Measurements from ENCODE around the gene NFKBIE. TPM values are rescaled to one million over a fixed set of nuclear protein-coding genes. Genes with fewer than 3 reads are reported as not detected.

Gene NFKBIE
- total and polyA plus RNA-seq, 9 of the 15 experiments (the other 6 are each of a cell fraction or from before 2014, with no cell fraction given), result 2.1 to 16.4 (median 11.7) TPM

DNA sequence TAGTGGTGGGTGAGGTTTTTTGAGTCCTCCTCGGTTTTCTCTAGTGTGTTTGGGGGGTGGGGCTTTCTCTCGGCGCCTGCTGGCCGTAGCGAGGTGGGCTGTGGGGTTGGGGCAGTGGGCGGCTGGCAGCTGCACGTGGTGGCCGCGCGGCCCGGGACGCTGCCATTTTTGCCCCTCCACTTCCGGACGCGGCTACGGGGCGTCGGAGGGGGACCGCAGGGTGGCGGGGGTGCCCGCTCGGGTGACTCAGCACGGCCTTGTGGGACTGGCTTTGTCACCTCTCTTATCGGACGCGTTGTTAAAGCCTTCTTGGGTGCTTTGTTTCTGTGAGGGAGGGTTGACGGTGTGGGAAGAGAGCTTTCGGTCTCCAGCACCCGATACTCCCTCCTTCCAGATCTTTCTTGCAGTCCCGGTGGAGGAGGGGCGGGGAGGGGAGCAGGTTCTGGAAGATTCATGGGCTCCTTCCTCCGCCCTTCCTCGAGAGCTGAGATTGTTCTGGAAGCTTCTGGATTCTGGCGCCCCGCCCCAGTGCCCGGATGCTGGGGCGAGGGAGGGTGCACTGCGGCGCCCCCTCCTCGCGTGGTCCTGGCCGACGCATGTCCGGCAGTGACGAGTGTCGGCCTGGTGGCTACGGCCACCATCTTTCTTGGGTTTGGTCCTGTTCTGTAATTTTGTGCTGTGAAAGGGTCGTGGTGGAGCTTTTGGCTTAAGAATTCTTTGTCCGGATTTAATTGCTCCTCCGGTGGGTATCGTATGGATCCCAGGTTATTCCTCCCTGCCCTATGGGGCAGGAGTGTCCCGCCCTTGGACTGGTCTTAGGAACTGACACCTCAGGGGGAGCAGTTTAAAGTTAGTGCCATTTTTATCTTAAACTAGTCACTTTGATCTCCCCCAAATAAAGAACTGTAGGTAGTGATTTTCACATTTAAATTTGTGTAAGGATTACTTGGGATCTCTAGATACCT, 17.7 kb downstream of the NFKBIE start (continued):
- TF ChIP-seq CHD2 (IDR thresholded peaks at IDR 0.05; ENCODE audit: low read depth, low read length) (peak; percentile 18; the same call in 1 of the 2 replicates), NRF1 (conservative IDR thresholded peaks at IDR 0.05 in 1 of 2, IDR thresholded peaks at IDR 0.05 in 1 of 2) (peak; percentile 86 to 89), SIX5 (IDR thresholded peaks at IDR 0.05; ENCODE audit: borderline replicate concordance in 1 of 2, insufficient read depth in 1 of 2, low read depth in 1 of 2, low read length in 2 of 2) (0 out of 4 replicates have a peak, but pooled peaks have one; percentile 2 to 34), LARP7 (IDR thresholded peaks at IDR 0.05) (0 out of 2 replicates have a peak, but pooled peaks have one; percentile 2), SMAD3 (CRISPR knock-in tag; conservative IDR thresholded peaks at IDR 0.05) (peak; percentile 57; the same call in 1 of the 2 replicates), GTF2A2 (tag; IDR thresholded peaks at IDR 0.05) (no peak), MXI1 (IDR thresholded peaks at IDR 0.05; ENCODE audit: low read depth, low read length) (peak; percentile 91; the same call in 1 of the 2 replicates), SMARCB1 (IDR thresholded peaks at IDR 0.05; ENCODE audit: insufficient read length, low read depth) (no peak), POU5F1 (IDR thresholded peaks at IDR 0.05; ENCODE audit: borderline replicate concordance, low read depth, low read length, partially characterized antibody) (peak; percentile 69), EHMT2 (IDR thresholded peaks at IDR 0.05) (0 out of 2 replicates have a peak, but pooled peaks have one; percentile 62), ETV5 (CRISPR knock-in tag; IDR thresholded peaks at IDR 0.05; ENCODE audit: low read depth) (peak; percentile 97), RFX5 (IDR thresholded peaks at IDR 0.05; ENCODE audit: low read depth, low read length) (no peak), FIP1L1 (IDR thresholded peaks at IDR 0.05; ENCODE audit: low read depth, low read length, poor library complexity, severe bottlenecking) (peak; percentile 87), ZNF324 (CRISPR knock-in tag; IDR thresholded peaks at IDR 0.05) (no peak), FUS (optimal IDR thresholded peaks at IDR 0.05; ENCODE audit: low read depth, low read length) (peak; percentile 88), JUN (IDR thresholded peaks at IDR 0.05; ENCODE audit: borderline replicate concordance, low read depth, low read length) (peak; percentile 87), JUN (CRISPR knock-in tag; IDR thresholded peaks at IDR 0.05; ENCODE audit: borderline replicate concordance) (no peak), RCOR1 (IDR thresholded peaks at IDR 0.05; ENCODE audit: borderline replicate concordance in 1 of 2, low read depth in 2 of 2, low read length in 2 of 2) (peak; percentile 40 to 47; a peak in 1 of 4 replicates)
- TF ChIP-seq, protein P1, sequence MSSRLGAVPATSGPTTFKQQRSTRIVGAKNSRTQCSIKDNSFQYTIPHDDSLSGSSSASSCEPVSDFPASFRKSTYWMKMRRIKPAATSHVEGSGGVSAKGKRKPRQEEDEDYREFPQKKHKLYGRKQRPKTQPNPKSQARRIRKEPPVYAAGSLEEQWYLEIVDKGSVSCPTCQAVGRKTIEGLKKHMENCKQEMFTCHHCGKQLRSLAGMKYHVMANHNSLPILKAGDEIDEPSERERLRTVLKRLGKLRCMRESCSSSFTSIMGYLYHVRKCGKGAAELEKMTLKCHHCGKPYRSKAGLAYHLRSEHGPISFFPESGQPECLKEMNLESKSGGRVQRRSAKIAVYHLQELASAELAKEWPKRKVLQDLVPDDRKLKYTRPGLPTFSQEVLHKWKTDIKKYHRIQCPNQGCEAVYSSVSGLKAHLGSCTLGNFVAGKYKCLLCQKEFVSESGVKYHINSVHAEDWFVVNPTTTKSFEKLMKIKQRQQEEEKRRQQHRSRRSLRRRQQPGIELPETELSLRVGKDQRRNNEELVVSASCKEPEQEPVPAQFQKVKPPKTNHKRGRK (tag; IDR thresholded peaks at IDR 0.05), result no peak
- TF ChIP-seq, protein P2, sequence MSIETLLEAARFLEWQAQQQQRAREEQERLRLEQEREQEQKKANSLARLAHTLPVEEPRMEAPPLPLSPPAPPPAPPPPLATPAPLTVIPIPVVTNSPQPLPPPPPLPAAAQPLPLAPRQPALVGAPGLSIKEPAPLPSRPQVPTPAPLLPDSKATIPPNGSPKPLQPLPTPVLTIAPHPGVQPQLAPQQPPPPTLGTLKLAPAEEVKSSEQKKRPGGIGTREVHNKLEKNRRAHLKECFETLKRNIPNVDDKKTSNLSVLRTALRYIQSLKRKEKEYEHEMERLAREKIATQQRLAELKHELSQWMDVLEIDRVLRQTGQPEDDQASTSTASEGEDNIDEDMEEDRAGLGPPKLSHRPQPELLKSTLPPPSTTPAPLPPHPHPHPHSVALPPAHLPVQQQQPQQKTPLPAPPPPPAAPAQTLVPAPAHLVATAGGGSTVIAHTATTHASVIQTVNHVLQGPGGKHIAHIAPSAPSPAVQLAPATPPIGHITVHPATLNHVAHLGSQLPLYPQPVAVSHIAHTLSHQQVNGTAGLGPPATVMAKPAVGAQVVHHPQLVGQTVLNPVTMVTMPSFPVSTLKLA (conservative IDR thresholded peaks at IDR 0.05), result peak; percentile 99
- TF ChIP-seq, protein P3, sequence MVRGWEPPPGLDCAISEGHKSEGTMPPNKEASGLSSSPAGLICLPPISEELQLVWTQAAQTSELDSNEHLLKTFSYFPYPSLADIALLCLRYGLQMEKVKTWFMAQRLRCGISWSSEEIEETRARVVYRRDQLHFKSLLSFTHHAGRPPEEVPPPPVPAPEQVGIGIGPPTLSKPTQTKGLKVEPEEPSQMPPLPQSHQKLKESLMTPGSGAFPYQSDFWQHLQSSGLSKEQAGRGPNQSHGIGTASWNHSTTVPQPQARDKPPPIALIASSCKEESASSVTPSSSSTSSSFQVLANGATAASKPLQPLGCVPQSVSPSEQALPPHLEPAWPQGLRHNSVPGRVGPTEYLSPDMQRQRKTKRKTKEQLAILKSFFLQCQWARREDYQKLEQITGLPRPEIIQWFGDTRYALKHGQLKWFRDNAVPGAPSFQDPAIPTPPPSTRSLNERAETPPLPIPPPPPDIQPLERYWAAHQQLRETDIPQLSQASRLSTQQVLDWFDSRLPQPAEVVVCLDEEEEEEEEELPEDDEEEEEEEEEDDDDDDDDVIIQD (CRISPR knock-in tag; IDR thresholded peaks at IDR 0.05), result no peak
